Endothelial cell of umbilical vein (primary cell): ENCODE data around the gene STK17A. TPM values are rescaled to one million over a fixed set of nuclear protein-coding genes. Genes with fewer than 3 reads are reported as not detected.

Experiments
- BruUV-seq: library from RNA; stranded (reverse); fragments of 400-500 nt; replicated peaks from 2 replicates; lab custom pipeline; 2021; lab: Mats Ljungman, UMichigan
- CTCF ChIA-PET: fragments of 300-600, 350-600 bp; sonication (Branson Sonifier 250); formaldehyde crosslinking; loops from one replicate; lab custom pipeline; 2021; ENCODE audit warnings: antibody characterized with exemption, inconsistent platforms; lab: Charles Lee
- POLR2A ChIA-PET: fragments of 300-600, 350-600 bp; sonication (Branson Sonifier 250); formaldehyde crosslinking; loops from one replicate; lab custom pipeline; 2021; ENCODE audit warnings: antibody characterized with exemption, inconsistent platforms; lab: Charles Lee
- DNase-seq: peaks from one replicate; pipeline ENCODE4 v3.0.0-alpha.2; 2011; ENCODE audit warnings: low read depth, low spot score
- FAIRE-seq: peaks from 2 replicates; lab custom pipeline; 2011; peaks lifted over from hg19 to GRCh38; lab: Jason Lieb, UNC
- H2AFZ ChIP-seq: 2 replicates; pipeline ENCODE4 v1.6.0; 2012; ENCODE audit warnings: low read depth, low read length, control low read depth, inconsistent platforms
- H3K27ac ChIP-seq: 2 replicates; pipeline ENCODE4 v1.5.1; 2011; ENCODE audit warnings: low read depth, mild to moderate bottlenecking, control low read depth, low read length, moderate library complexity; ENCODE audit not compliant: insufficient read depth
- H3K27me3 ChIP-seq, 2 experiments: 2 replicates each; pipeline versions ENCODE4 v1.6.0 to v1.6.1; 2011; ENCODE audit warnings: low read length in 2 of 2, mixed read lengths in 1 of 2; ENCODE audit not compliant: control insufficient read depth in 2 of 2, insufficient read depth in 2 of 2
- H3K36me3 ChIP-seq, 2 experiments: 2 replicates in 1 of 2; 3 replicates in 1 of 2; pipeline ENCODE4 v1.5.1; 2011; ENCODE audit warnings: low read length in 2 of 2, mild to moderate bottlenecking in 1 of 2, moderate library complexity in 1 of 2; ENCODE audit not compliant: control insufficient read depth in 2 of 2, insufficient read depth in 2 of 2; ENCODE audit errors: extremely low read depth in 1 of 2
- H3K4me1 ChIP-seq: 3 replicates; pipeline ENCODE4 v1.5.1; 2011; ENCODE audit warnings: mild to moderate bottlenecking, low read length; ENCODE audit not compliant: control insufficient read depth, insufficient read depth; ENCODE audit errors: extremely low read depth
- H3K4me2 ChIP-seq: 2 replicates; pipeline ENCODE4 v1.6.1; 2011; ENCODE audit warnings: low read length, control low read depth, mixed read lengths; ENCODE audit not compliant: insufficient read depth
- H3K4me3 ChIP-seq, 3 experiments: fragments of 200-600 bp in 1 of 3; sonication (generic), shearing (Covaris generic) in 1 of 3; replicated peaks in 1 of 3; 2 replicates each; pipeline ENCODE4 v1.5.1; 2011 to 2016; ENCODE audit warnings: control low read depth in 3 of 3, low read length in 3 of 3, mild to moderate bottlenecking in 2 of 3, inconsistent platforms in 1 of 3, low read depth in 1 of 3, moderate library complexity in 1 of 3; ENCODE audit not compliant: insufficient read depth in 1 of 3
- H3K79me2 ChIP-seq: 2 replicates; pipeline ENCODE4 v1.6.0; 2012; ENCODE audit warnings: low read length, inconsistent platforms; ENCODE audit not compliant: control insufficient read depth, insufficient read depth
- H3K9ac ChIP-seq: replicated peaks from 2 replicates; pipeline ENCODE3; 2011; ENCODE audit warnings: low read length, control low read depth; ENCODE audit not compliant: insufficient read depth; ENCODE audit errors: extremely low read depth
- H3K9me1 ChIP-seq: replicated peaks from 3 replicates; pipeline ENCODE4 v1.6.0; 2011; ENCODE audit warnings: mild to moderate bottlenecking, low read length; ENCODE audit not compliant: control insufficient read depth, insufficient read depth; ENCODE audit errors: extremely low read depth
- H3K9me3 ChIP-seq: replicated peaks from 2 replicates; pipeline ENCODE4 v1.5.1; 2012; ENCODE audit warnings: low read length, inconsistent platforms; ENCODE audit not compliant: control insufficient read depth, insufficient read depth
- H4K20me1 ChIP-seq: replicated peaks from 2 replicates; pipeline ENCODE3; 2011; ENCODE audit warnings: mild to moderate bottlenecking, low read length; ENCODE audit not compliant: control insufficient read depth, insufficient read depth; ENCODE audit errors: extremely low read depth
- CTCF ChIP-seq, 2 donors: IDR thresholded peaks; 1 replicate in 1 of 2; 2 replicates in 1 of 2; pipeline ENCODE4 v1.5.1; 2011; ENCODE audit warnings: low read length in 2 of 2, mild to moderate bottlenecking in 2 of 2, moderate library complexity in 2 of 2, control low read depth in 1 of 2, inconsistent platforms in 1 of 2, low read depth in 1 of 2; ENCODE audit not compliant: insufficient read depth in 1 of 2; ENCODE audit errors: extremely low read depth in 1 of 2
- EZH2 ChIP-seq: IDR thresholded peaks from 2 replicates; pipeline ENCODE4 v1.6.1; 2012; ENCODE audit warnings: borderline replicate concordance, low read depth, mild to moderate bottlenecking, moderate library complexity, low read length, inconsistent platforms; ENCODE audit not compliant: severe bottlenecking
- FOS ChIP-seq: IDR thresholded peaks from 2 replicates; pipeline ENCODE4 v1.6.1; 2011; ENCODE audit warnings: mild to moderate bottlenecking, low read length, moderate library complexity, borderline replicate concordance; ENCODE audit not compliant: insufficient read depth
- GATA2 ChIP-seq: IDR thresholded peaks from 2 replicates; pipeline ENCODE4 v1.7.0; 2011; ENCODE audit warnings: low read depth, mild to moderate bottlenecking, moderate library complexity, mixed read lengths, low read length; ENCODE audit not compliant: insufficient read length, insufficient read depth
- JUN ChIP-seq: IDR thresholded peaks from 2 replicates; pipeline ENCODE4 v1.6.1; 2011; ENCODE audit warnings: borderline replicate concordance, low read depth; ENCODE audit not compliant: insufficient read length, insufficient read depth
- MAX ChIP-seq: IDR thresholded peaks from 2 replicates; pipeline ENCODE4 v1.6.1; 2011; ENCODE audit not compliant: insufficient read depth, insufficient read length
- MYC ChIP-seq: IDR thresholded peaks from one replicate; pipeline ENCODE4 v1.6.1; 2011; ENCODE audit warnings: mild to moderate bottlenecking, low read depth, low read length
- POLR2A ChIP-seq: IDR thresholded peaks from 2 replicates; pipeline ENCODE4 v1.6.1; 2012; ENCODE audit warnings: low read depth, mild to moderate bottlenecking, control low read depth, low read length
- POLR2AphosphoS5 ChIP-seq: IDR thresholded peaks from 2 replicates; pipeline ENCODE4 v1.6.1; 2012; ENCODE audit warnings: low read depth, mild to moderate bottlenecking, control low read depth, low read length, moderate library complexity; ENCODE audit not compliant: insufficient read depth
- dilution Hi-C: fragments of 300-500 bp; cut with MboI; formaldehyde crosslinking; loops from one replicate; pipeline ENCODE4 v1.15.0; 2019; ENCODE audit warnings: low sequenced_read_pairs; ENCODE audit not compliant: extremely low pct_ligation_motif_present
- intact Hi-C: fragments of 100-400 bp; cut with micrococcal nuclease; formaldehyde crosslinking; loops from one replicate; pipeline ENCODE4 v1.10.0; 2022
- polyA plus RNA-seq, 4 experiments: library from polyadenylated mRNA; depleted of rRNA in 3 of 4; stranded (reverse) in 3 of 4; unstranded in 1 of 4; fragments of >200 nt; gene quantifications; 2 replicates each; pipeline versions ENCODE4 v1.2.1 to v1.2.3, GENCODE V29; 2011 to 2012; ENCODE audit warnings: missing spikeins in 1 of 4
- total RNA-seq: library from RNA; stranded (reverse); gene quantifications from 2 replicates; pipeline ENCODE4 v1.2.3, GENCODE V29; 2021

The STK17A gene
- total and polyA plus RNA-seq, 2 donors (not counting 3 experiments of a cell fraction or from before 2014, with no cell fraction given): 11.7 to 58.8 TPM

- Histone ChIP-seq H3K27ac (no peak overlapping the region), H3K9ac (no peak overlapping the region), H3K4me1 (no peaks in the 10 kb centered on the region), H3K27me3 (peaks cover 5 to 22% of the 10 kb centered on the region in 2 experiments), H3K9me1 (no peaks in the 10 kb centered on the region), H3K79me2 (no peaks in the 10 kb centered on the region), H3K9me3 (no peaks in the 10 kb centered on the region), H3K4me3 (no peak overlapping the region), H2AFZ (no peak overlapping the region), H4K20me1 (no peaks in the 10 kb centered on the region), H3K36me3 (no peaks in the 10 kb centered on the region), H3K4me2 (no peak overlapping the region)
- TF ChIP-seq FOS (no peak), MYC (no peak), CTCF (IDR thresholded peaks at IDR 0.05; ENCODE audit: extremely low read depth in 1 of 2, insufficient read depth in 1 of 2, low read depth in 1 of 2, low read length in 2 of 2) (no peak), GATA2 (no peak), POLR2AphosphoS5 (no peak), EZH2 (no peak), MAX (no peak), POLR2A (no peak), JUN (no peak)
- POLR2A ChIA-PET: no interaction called here
- BruUV-seq: no TSS peak
- FAIRE-seq (no peak), DNase-seq (no peak)
- intact Hi-C loops (no loop called here), dilution Hi-C loops (no loop called here)
- CTCF ChIA-PET: interaction anchor here (1.0 kb wide), 1 partner anchor 9 kb away, joined by 3 read pairs; no protein-coding TSS in a partner anchor
These were observed 36.7 kb upstream of the STK17A start for GRCh38 chr7:43546231-43546630.
